ENCODE data around the gene SLC48A1. TPM values are rescaled to one million over a fixed set of nuclear protein-coding genes. Genes with fewer than 3 reads are reported as not detected.

Gene SLC48A1
- 5.8 and 6.5 TPM in 2 replicates for total RNA-seq

- intact Hi-C loops (cut with micrococcal nuclease): loop anchor here (2.0 kb wide), 1 partner anchor 40 kb away; no protein-coding TSS in a partner anchor
Measured at GRCh38 chr12:47773062-47773857, at the start of gene SLC48A1. Gene SLC48A1 (plus strand): TSS chr12:47773238. CDS start chr12:47773305, 67 bp downstream.

DNA sequence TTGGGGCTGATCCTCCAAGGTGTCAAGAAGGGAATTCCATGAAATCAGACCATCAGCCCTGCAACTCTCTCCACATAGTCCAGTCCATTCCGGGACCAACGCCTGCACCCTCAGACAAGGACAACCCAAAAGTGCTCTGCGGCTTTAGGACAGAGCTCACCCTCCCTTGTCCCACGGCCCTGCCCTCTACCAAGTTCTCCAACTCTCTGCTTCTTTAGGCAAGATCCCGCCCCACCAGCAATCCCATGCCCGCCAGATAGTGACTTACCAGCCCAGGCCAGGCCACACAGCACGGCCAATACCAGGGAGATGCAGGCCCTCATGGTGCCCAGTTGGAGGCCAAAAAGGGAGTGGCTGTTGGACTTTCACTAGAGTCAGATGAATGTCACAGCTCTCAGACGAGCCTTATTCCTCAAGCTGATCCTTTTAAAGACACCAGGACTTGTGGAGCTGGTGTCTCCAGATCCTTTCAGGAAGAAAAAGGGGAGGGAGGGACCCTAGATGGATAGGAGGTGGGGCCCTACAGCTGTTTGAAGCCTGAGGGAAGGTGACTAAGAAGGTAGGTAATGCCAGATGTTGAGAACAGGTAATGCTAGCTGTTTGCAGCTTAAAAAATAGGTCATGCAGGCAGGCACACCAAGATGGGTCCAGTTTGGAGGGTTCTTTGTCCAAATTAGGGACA, 47.8 kb upstream of the SLC48A1 start, which contains the start of gene ENDOU:
ENDOU (minus strand) TSS at position 400 of the 682 bp plus-strand sequence; CDS start at position 323, 77 bp downstream.
- intact Hi-C loops (cut with micrococcal nuclease): no loop called here

DNA sequence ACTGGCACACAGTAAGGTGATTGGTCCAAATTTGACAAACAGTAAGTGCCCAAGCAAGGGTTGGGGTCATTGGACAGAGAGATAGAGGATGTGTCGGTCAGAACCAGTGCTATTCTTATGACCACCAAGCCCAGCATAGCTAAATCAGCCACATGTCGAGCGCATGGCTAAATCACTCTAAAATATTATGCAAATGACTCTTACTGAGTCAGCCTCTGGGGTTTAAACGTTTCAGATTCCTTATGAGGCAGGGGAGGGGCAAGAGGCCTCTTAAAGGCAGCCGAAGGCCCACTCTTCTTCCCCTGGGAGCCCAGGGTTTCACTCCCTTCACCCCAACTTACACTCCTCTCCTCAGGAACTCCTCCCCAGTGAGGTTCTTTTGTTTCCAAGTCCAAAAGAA, 47.1 kb upstream of the SLC48A1 start:
- intact Hi-C loops (cut with micrococcal nuclease): no loop called here

DNA sequence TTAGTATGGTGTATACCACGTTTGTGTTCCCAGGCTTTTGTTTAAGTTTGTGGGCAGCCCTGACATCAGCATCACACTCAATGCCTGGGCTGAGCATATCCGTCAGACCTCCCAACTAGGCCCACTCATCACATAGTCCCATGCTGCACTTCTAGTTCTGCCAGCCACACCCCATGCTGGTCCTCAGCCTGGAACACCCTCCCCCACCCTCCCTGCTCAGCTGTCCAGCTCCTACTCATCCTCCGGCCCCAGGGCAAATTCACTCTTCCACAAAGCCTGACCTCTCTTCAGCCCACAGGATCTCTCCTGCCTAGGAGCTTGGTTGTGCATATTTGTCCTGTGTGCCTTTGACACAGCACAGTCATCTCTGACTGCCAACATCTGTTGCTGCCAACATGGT, 43.8 kb upstream of the SLC48A1 start:
- intact Hi-C loops (cut with micrococcal nuclease): no loop called here

DNA sequence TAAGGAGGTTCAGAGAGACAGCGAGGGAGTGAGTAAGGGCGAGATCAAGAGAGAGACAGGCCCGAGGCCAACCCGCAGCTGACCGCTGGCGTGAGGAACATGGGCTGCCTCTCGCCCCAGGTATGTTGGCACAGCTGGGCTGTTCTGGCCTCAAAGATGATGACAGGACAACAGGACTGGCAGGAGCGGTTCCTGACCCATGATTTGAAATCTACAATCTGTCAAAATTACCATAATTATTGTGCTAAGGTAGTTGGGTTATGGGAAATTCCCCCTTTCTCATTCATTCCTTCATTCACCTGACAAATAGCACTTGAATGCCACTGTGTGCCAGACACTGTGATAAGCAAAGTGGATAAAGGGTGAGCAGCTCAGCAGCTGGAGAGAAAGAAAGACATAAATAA, 42.7 kb upstream of the SLC48A1 start:
- intact Hi-C loops (cut with micrococcal nuclease): no loop called here

DNA sequence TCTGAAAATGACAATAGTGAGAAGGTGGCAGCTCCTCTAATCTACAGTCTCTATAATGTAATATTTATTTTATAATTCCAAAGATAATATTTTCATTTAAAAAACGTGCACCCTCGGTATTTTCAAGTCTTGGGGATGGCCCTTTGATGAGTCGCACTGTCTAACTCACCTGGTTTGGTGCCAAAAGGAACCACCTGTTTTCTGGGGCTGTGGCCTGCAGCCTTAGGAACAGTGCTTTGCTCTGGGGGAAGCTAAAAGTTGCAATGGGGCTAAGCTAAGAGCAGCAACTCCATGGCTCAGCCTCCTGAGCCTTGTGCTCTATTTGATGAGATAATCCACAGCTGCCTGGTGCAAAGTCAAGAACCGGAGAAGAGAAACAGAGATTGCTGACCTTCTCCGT, 41.3 kb upstream of the SLC48A1 start:
- intact Hi-C loops (cut with micrococcal nuclease): no loop called here

DNA sequence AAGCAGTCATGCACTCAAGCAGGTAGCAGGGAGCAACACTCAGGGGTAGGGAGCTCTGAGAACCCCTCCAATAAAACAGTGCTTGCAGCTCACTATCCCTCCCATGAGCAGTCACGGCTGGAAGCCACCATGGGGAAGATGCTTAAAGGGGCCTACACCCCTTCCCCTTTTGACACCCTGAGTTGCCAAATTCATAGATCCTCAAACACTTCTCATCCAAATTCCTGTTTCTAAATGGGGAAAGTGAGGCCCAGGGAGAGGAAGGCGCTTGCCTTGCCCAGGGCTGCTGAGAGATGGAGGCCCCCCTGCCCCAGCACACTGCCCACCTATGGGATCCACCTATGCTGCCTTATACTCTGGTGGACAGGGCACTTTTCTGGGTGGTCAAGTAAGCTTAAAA, 40.5 kb upstream of the SLC48A1 start:
- intact Hi-C loops (cut with micrococcal nuclease): no loop called here

DNA sequence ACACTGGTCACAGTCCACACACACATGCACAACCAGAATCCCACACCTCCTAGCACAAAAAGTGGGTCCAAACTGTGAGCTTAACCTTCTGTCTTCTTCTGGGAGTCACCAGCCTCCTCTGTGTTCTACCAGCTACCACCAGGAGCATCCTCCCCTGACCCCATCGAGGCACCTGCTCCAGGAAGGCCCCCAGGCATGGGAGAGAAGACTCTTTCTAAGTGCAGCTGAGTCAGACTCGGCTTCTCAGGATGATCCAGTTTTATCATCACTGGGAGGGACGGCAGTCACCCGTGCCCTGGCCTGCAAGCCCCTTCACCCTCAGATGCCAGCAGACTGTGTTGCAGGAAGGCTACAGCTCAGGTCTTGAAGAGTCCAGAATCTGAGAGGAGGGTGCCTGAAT, 39.9 kb upstream of the SLC48A1 start:
- intact Hi-C loops (cut with micrococcal nuclease): no loop called here

DNA sequence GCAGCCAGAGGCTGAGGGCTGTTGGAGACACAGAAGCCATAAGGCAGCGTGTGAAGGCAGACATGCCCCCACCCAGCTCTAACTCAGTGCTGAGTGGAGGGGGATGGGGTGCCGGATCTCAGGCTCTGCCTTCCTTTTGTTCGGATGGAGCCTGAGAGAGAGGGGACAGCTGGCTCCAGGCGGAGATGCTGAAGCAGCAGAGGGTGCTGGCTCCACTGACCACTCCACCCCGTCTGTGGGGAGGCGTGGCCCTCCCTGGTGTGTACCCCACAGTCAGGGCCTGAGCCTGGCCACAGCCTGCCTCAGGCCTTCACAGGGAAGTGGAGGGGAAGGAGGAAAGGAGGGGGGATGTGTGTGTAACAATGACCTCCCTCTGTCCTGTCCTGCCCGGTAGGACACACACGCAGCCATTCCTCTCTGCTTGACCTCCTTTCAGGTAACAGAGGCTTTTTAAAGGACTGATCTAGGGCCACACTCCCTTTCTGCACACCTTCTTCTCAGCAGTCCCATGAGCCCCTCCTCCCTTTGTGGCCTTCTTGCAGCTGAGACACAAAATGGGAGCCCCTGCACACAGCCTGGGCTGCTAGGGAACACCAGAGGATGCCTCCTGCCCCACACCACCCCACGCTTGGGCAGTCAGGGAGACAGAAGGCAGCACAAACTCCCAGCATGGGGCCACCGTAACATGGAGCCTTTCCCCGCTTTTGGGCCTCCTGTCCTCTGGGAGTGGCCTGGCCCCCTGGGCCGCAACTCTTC, 38.1 kb upstream of the SLC48A1 start:
- intact Hi-C loops (cut with micrococcal nuclease): no loop called here

GRCh38 chr12:47735649-47736048, 37.4 kb upstream of the SLC48A1 start:
- intact Hi-C loops (cut with micrococcal nuclease): no loop called here

DNA sequence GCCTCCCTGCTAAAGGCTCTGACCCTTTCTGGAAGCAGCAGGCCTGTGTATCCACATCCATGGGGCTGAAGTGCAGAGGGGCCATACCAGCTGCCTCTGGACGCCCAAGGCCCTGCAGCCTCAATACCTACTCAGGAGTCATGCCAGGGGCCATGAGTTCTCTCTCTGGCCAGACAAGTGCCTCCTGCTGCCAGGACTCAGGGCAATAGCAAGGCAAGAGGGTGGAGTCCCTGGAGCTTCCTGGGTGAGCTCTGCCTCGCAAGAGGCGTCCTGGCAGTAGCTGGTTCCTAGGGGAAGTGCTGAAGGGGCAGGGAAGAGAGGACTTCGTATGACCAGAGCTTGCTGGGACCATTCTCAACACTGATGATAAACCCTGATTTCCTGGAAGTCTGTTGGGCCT, 36.8 kb upstream of the SLC48A1 start:
- intact Hi-C loops (cut with micrococcal nuclease): no loop called here

- intact Hi-C loops (cut with micrococcal nuclease): no loop called here
Measured at GRCh38 chr12:47736877-47737676, 36.0 kb upstream of the SLC48A1 start.

DNA sequence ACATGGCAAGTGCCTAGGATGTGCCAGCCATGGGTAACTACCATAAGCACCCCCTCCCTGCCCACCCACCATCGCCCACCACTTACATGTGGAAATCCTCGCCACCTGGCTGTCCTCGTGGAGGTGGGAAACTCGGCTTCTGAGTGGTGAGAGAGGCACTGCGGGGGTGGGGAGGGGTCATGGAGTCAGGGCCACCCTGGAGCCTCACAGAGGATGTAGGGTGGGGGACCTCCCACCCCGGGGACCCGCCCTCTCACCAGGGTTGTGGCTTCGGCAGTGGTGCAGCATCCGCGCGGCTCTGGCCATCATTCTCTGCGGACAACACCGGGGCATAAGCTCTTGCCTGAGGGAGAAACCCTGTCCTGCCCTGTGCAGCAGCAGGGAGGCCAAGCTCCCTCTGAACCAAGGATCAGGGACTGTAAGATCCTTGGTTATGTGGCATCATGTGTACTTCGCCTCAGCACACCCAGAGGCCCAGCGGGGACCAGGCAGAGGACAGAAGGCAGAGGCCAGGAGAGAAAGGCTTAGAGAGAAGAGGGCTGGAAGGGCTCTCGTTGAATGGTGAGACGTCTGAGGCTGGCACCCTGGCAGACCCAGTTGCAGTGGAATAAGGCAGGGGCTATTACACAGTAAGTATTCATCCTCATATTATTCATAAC, 35.0 kb upstream of the SLC48A1 start:
- intact Hi-C loops (cut with micrococcal nuclease): no loop called here

GRCh38 chr12:47739297-47739696, 33.7 kb upstream of the SLC48A1 start:
- intact Hi-C loops (cut with micrococcal nuclease): no loop called here

- intact Hi-C loops (cut with micrococcal nuclease): no loop called here
Measured at GRCh38 chr12:47739979-47740378, 33.1 kb upstream of the SLC48A1 start.

GRCh38 chr12:47740606-47741339, 32.3 kb upstream of the SLC48A1 start:
- intact Hi-C loops (cut with micrococcal nuclease): no loop called here

DNA sequence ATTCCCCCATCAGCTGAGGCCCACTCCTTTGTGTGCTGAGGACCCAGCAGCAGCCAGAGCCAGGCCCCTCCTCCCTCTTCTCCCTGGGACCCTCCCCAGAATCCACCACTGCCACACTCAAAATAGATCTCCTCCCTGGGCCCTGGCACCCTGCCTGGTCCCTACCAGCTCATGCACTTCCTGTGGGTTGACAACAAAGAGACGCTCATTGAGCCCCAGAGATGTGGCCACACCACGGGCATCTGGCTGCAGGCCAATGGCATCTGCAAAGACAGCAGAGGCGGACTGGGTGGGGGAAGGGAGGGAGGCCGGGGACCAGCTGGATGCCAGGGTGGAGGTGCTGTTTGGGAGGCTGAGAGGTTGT, 31.7 kb upstream of the SLC48A1 start:
- intact Hi-C loops (cut with micrococcal nuclease): no loop called here

DNA sequence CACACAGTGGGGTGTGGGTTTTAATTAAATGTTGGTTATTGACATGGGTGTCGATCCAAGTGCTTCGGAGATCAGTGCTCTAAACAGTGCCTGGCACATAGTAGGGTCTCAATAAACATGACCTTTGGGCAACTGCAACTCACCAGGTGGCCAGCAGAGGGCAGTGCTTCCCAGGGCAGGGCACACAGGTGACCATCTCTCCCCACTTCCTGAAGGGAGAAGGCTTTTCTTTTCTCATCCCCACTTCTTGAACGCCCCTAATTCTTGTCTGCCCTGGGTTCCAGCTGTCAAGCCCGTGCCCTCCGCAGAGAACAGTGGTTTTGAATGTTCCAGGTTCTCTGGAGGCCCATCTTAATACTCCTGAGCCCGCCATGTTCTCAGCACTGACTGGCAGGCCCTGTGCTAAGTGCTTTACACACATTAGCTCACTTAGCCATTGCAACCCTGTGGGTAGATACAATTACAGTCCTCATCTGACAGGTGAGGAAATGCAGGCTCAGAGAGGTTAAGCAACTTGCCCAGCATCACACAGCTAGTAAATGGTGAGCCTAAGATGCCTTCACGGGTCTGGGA, 30.7 kb upstream of the SLC48A1 start:
- intact Hi-C loops (cut with micrococcal nuclease): loop anchor here (1.0 to 2.0 kb wide), 4 partner anchors 25 to 96 kb away; no protein-coding TSS in a partner anchor

DNA sequence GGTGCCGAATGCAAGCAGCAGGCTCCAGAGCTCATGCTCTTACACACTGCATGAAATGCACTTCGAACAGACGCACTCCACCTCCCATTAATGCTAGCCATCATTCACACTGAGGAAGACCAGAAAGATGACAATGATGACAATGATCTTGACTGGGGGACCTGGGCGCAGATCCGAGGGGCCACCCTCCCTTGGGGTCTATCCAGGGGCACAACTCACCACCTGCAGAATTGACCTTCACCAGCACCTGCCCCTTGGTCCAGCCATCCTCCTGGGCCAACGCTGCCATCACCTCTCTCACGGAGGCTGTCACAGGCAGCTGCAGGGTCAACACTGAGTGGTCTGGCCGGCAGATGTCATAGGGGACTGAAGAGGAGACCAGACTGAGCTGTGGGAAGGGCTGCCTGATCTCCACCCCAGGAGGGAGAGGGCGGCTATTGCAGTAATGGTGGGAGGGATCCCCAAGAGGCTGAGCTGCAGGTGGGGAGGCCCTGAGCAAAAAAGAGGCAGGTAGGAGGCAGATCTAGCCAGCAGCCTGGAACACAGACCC, 29.7 kb upstream of the SLC48A1 start:
- intact Hi-C loops (cut with micrococcal nuclease): loop anchor here (2.0 kb wide), 1 partner anchor 29 kb away; no protein-coding TSS in a partner anchor

Data from T-helper 2 cell treated with Interferon-gamma antibody and Interleukin-4, amounts not matched to agents 100 ng/mL and 5 ng/mL, for 36 hours (primary cell).